ENCODE data around the gene TXNDC16.
"Not testable (repeated sequence)": the region's sequence is repeated elsewhere in the genome, so short reads cannot be mapped to it uniquely, and the experiment has no call there.

Gene TXNDC16

GRCh38 chr14:52538623-52539022, 13.7 kb downstream of the TXNDC16 start:
- no peak for DNase-seq

- no peak for DNase-seq
Measured at GRCh38 chr14:52536269-52536668, 16.0 kb downstream of the TXNDC16 start.

GRCh38 chr14:52531481-52531880, 20.8 kb downstream of the TXNDC16 start:
- DNase-seq: no peak

- DNase-seq: no peak
Measured at GRCh38 chr14:52527052-52527451, 25.3 kb downstream of the TXNDC16 start.

GRCh38 chr14:52522581-52523345, 29.5 kb downstream of the TXNDC16 start:
- no peak for DNase-seq

GRCh38 chr14:52522033-52522432, 30.3 kb downstream of the TXNDC16 start:
- DNase-seq: no peak

- DNase-seq: no peak
Measured at GRCh38 chr14:52514046-52514811, 38.1 kb downstream of the TXNDC16 start.

- no peak for DNase-seq
Measured at GRCh38 chr14:52513249-52513648, 39.1 kb downstream of the TXNDC16 start.

- no peak for DNase-seq
Measured at GRCh38 chr14:52494444-52494843, 57.9 kb downstream of the TXNDC16 start.

- no peak for DNase-seq
Measured at GRCh38 chr14:52485350-52485960, 66.8 kb downstream of the TXNDC16 start.

GRCh38 chr14:52481864-52482263, 70.4 kb downstream of the TXNDC16 start:
- DNase-seq: no peak

- DNase-seq: peak; percentile 11
Measured at GRCh38 chr14:52473557-52473956, 78.7 kb downstream of the TXNDC16 start.

- no peak for DNase-seq
Measured at GRCh38 chr14:52472728-52473127, 79.6 kb downstream of the TXNDC16 start.

GRCh38 chr14:52472251-52472650, 80.1 kb downstream of the TXNDC16 start:
- not testable (repeated sequence) for DNase-seq

GRCh38 chr14:52467515-52468266, 84.6 kb downstream of the TXNDC16 start:
- DNase-seq: no peak

- DNase-seq: no peak
Measured at GRCh38 chr14:52464175-52464574, 88.1 kb downstream of the TXNDC16 start.

- DNase-seq: no peak
Measured at GRCh38 chr14:52463375-52463774, 88.9 kb downstream of the TXNDC16 start.

- DNase-seq: no peak
Measured at GRCh38 chr14:52461721-52462120, 90.6 kb downstream of the TXNDC16 start.

GRCh38 chr14:52458721-52459085, 93.6 kb downstream of the TXNDC16 start:
- no peak for DNase-seq

GRCh38 chr14:52457411-52457810, 94.9 kb downstream of the TXNDC16 start:
- DNase-seq: no peak

GRCh38 chr14:52455291-52456088, 96.8 kb downstream of the TXNDC16 start:
- no peak for DNase-seq

GRCh38 chr14:52447236-52447635, 105.1 kb downstream of the TXNDC16 start:
- no peak for DNase-seq

All from NCI-H345 (cell line).